ENCODE measurements around the gene EIF4EBP2. TPM values are rescaled to one million over a fixed set of nuclear protein-coding genes. Genes with fewer than 3 reads are reported as not detected.
A peak's percentile ranks its signal among the peaks of the same experiment; 100 is the strongest.

EIF4EBP2 gene
- total and polyA plus RNA-seq, 2 experiments from 2014 or later: 42.0 to 131 TPM

GRCh38 chr10:70441161-70441894 lies 37.4 kb downstream of the EIF4EBP2 start, which contains the start of gene NODAL:
NODAL (minus strand) TSS chr10:70441681; CDS start chr10:70441667, 14 bp downstream.
- Mint-ChIP-seq H3K4me1 (peaks cover 52% of the 10 kb centered on the region), H3K36me3 (ENCODE audit: low read depth) (peaks cover 8% of the 10 kb centered on the region; the same call in 1 of the 3 replicates), H3K27me3 (ENCODE audit: insufficient read depth, low read depth, poor library complexity) (peaks cover 56% of the 10 kb centered on the region), H3K4me3 (peak within 1 kb of the TSS; percentile 72), H3K9me3 (no peaks in the 10 kb centered on the region; the same call in 2 of the 3 replicates), H3K27ac (no peak within 1 kb of the TSS; the same call in 1 of the 2 replicates)
- Histone ChIP-seq H4K20me1 (replicated peaks; ENCODE audit: insufficient read depth) (peaks cover 14% of the 10 kb centered on the region; the same call in 1 of the 2 replicates), H3K4me1 (ENCODE audit: insufficient read depth) (peaks cover 47% of the 10 kb centered on the region), H3F3A (replicated peaks; ENCODE audit: low read depth) (peaks cover 26% of the 10 kb centered on the region), H3K9me2 (ENCODE audit: insufficient read depth) (no peaks in the 10 kb centered on the region), H3K27ac (ENCODE audit: low read depth) (peak within 1 kb of the TSS; percentile 89), H3K4me3 (peak within 1 kb of the TSS; percentile 78), H2AFZ (peak within 1 kb of the TSS; percentile 79), H3K27me3 (ENCODE audit: insufficient read depth) (peaks cover 22% of the 10 kb centered on the region), H3K36me3 (ENCODE audit: insufficient read depth) (no peaks in the 10 kb centered on the region), H3K4me2 (peak within 1 kb of the TSS; percentile 96), H3K79me2 (replicated peaks; ENCODE audit: insufficient read depth) (peaks cover 43% of the 10 kb centered on the region)
- DNase-seq (ENCODE audit: low spot score): peak; percentile 68
- no peak for TF ChIP-seq ZNF331 (CRISPR knock-in tag; IDR thresholded peaks at IDR 0.05; ENCODE audit: low read depth)
- TF ChIP-seq EZH2 (IDR thresholded peaks at IDR 0.05; ENCODE audit: low read depth, unreplicated experiment): peak; percentile 29
- no peak; the same call in 1 of the 2 replicates for TF ChIP-seq POLR2AphosphoS5 (IDR thresholded peaks at IDR 0.05; ENCODE audit: low read depth)
- ATAC-seq: peak; percentile 29

GRCh38 chr10:70441895-70442309 lies 38.0 kb downstream of the EIF4EBP2 start:
- peaks cover 52% of the 10 kb centered on the region for H3K4me1 Mint-ChIP-seq
- ATAC-seq (peak; percentile 53), DNase-seq (ENCODE audit: low spot score) (peak; percentile 61)
- H3K4me2 ChIP-seq: peak overlapping the region; percentile 96
- no peak overlapping the region; the same call in 1 of the 2 replicates for H3K27ac Mint-ChIP-seq
- no peaks in the 10 kb centered on the region; the same call in 2 of the 3 replicates for H3K9me3 Mint-ChIP-seq
- peaks cover 53% of the 10 kb centered on the region for H3K27me3 Mint-ChIP-seq (ENCODE audit: insufficient read depth, low read depth, poor library complexity)
- no peaks in the 10 kb centered on the region for H3K9me2 ChIP-seq (ENCODE audit: insufficient read depth)
- H3K4me3 Mint-ChIP-seq: peak overlapping the region; percentile 69
- TF ChIP-seq EZH2 (IDR thresholded peaks at IDR 0.05; ENCODE audit: low read depth, unreplicated experiment) (no peak), STAT1 (IDR thresholded peaks at IDR 0.05; ENCODE audit: unreplicated experiment) (no peak), CTCF (conservative IDR thresholded peaks at IDR 0.05; ENCODE audit: low read depth in 2 of 2) (no peak), JUNB (IDR thresholded peaks at IDR 0.05; ENCODE audit: unreplicated experiment) (no peak), ZNF331 (CRISPR knock-in tag; IDR thresholded peaks at IDR 0.05; ENCODE audit: low read depth) (no peak), REST (IDR thresholded peaks at IDR 0.05; ENCODE audit: unreplicated experiment) (no peak), CREB1 (CRISPR knock-in tag; IDR thresholded peaks at IDR 0.05; ENCODE audit: low read depth) (no peak)
- peaks cover 22% of the 10 kb centered on the region for H3K27me3 ChIP-seq (ENCODE audit: insufficient read depth)
- H3K4me1 ChIP-seq (ENCODE audit: insufficient read depth): peaks cover 47% of the 10 kb centered on the region
- H3F3A ChIP-seq (replicated peaks; ENCODE audit: low read depth): peaks cover 26% of the 10 kb centered on the region
- H4K20me1 ChIP-seq (replicated peaks; ENCODE audit: insufficient read depth): peaks cover 10% of the 10 kb centered on the region; the same call in 1 of the 2 replicates
- H3K4me3 ChIP-seq: peak overlapping the region; percentile 78
- H2AFZ ChIP-seq: 0 out of 2 replicates have a peak overlapping the region, but pooled peaks have one; percentile 79
- H3K79me2 ChIP-seq (replicated peaks; ENCODE audit: insufficient read depth): peaks cover 38% of the 10 kb centered on the region
- peaks cover 8% of the 10 kb centered on the region; the same call in 1 of the 3 replicates for H3K36me3 Mint-ChIP-seq (ENCODE audit: low read depth)
- peak overlapping the region; percentile 89 for H3K27ac ChIP-seq (ENCODE audit: low read depth)
- no peaks in the 10 kb centered on the region for H3K36me3 ChIP-seq (ENCODE audit: insufficient read depth)
